ENCODE measurements around the gene CBR4. TPM values are rescaled to one million over a fixed set of nuclear protein-coding genes. Genes with fewer than 3 reads are reported as not detected.

CBR4 gene
- total and polyA plus RNA-seq, 4 donors: 8.1 to 20.5 (median 12.5) TPM

- peaks cover 0 to 3% of the 10 kb centered on the region in 2 donors for H3K4me1 ChIP-seq (ENCODE audit: control insufficient read depth in 1 of 2, insufficient read depth in 2 of 2, low read length in 2 of 2)
- ATAC-seq (ENCODE audit: low FRiP score): peak; percentile 72
- DNase-seq: peak; percentile 78 to 86
- 0 to 1% methylated on average over 44 of the region's 44 CpGs for whole genome bisulfite sequencing, 2 donors
- H3K36me3 ChIP-seq (ENCODE audit: control insufficient read depth in 1 of 2, insufficient read depth in 2 of 2, low read length in 1 of 2): no peaks in the 10 kb centered on the region
- intact Hi-C loops (cut with DNase I): loop anchor here (5.0 to 10.0 kb wide), 4 partner anchors 155 to 295 kb away; partner anchors contain the start of gene SH3RF1 (in 1 of the 2)
- H3K4me3 ChIP-seq (ENCODE audit: low read length in 2 of 2): peak overlapping the region; percentile 80 to 85
- peak overlapping the region in 1 of 2 donors; percentile 77 for H3K27ac ChIP-seq (ENCODE audit: low read depth in 1 of 2, low read length in 2 of 2)
- no peaks in the 10 kb centered on the region for H3K27me3 ChIP-seq (ENCODE audit: control insufficient read depth in 1 of 2, insufficient read depth in 2 of 2, low read length in 1 of 2)
- no peaks in the 10 kb centered on the region for H3K9me3 ChIP-seq (ENCODE audit: control insufficient read depth, low read length)
These were observed 550 bp downstream of the CBR4 start for GRCh38 chr4:169009286-169010124.

DNA sequence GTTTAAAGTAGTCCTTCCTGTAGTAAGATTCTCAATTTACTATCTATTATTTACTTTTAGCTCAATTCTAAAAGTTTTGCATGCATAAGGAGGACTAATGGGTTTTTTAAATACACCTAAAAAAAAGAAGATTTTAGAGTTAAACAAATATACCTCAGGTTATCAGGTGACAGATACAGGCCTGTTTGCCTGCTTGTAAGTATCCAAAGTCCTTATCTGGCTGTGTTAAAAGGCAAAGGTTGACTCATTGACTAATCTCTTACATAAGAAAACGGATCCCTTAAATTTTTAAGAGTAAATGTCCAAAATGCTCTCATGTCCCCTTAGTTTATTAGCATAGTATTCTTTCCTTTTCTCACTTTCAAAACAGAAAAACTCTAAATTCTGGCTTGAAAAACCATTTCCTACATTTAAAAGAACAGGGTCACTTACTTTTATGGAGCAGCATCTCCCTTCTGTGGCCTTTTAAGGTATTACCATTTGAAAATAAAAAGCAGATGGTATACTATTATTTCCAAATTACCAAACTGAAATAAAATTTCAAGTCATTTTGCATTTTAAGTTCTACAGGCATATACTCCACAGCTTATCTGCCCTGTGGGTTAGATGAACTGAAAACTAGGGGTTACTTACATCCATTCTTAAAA, 4.5 kb downstream of the CBR4 start:
- peaks cover 0 to 3% of the 10 kb centered on the region in 2 donors for H3K36me3 ChIP-seq (ENCODE audit: control insufficient read depth in 1 of 2, insufficient read depth in 2 of 2, low read length in 1 of 2)
- intact Hi-C loops (cut with DNase I): loop anchor here in 1 of 2 donors (10.0 kb wide), 1 partner anchor 151 kb away; no protein-coding TSS in a partner anchor
- H3K9me3 ChIP-seq (ENCODE audit: control insufficient read depth, low read length): no peaks in the 10 kb centered on the region
- H3K4me1 ChIP-seq (ENCODE audit: control insufficient read depth in 1 of 2, insufficient read depth in 2 of 2, low read length in 2 of 2): peaks cover 0 to 3% of the 10 kb centered on the region in 2 donors
- no peaks in the 10 kb centered on the region for H3K27me3 ChIP-seq (ENCODE audit: control insufficient read depth in 1 of 2, insufficient read depth in 2 of 2, low read length in 1 of 2)
- 40 to 47% methylated on average over 1 of the region's 1 CpG for WGBS, 2 donors
- DNase-seq (no peak), ATAC-seq (ENCODE audit: low FRiP score) (no peak)
- no peak overlapping the region for H3K27ac ChIP-seq (ENCODE audit: low read depth in 1 of 2, low read length in 2 of 2)
- no peak overlapping the region for H3K4me3 ChIP-seq (ENCODE audit: low read length in 2 of 2)

GRCh38 chr4:169000315-169000714, 9.7 kb downstream of the CBR4 start:
- no peak overlapping the region for H3K27ac ChIP-seq (ENCODE audit: low read depth in 1 of 2, low read length in 2 of 2)
- H3K9me3 ChIP-seq (ENCODE audit: control insufficient read depth, low read length): no peaks in the 10 kb centered on the region
- WGBS, 2 donors: 74 to 85% methylated on average over 1 of the region's 1 CpG
- no peaks in the 10 kb centered on the region for H3K4me1 ChIP-seq (ENCODE audit: control insufficient read depth in 1 of 2, insufficient read depth in 2 of 2, low read length in 2 of 2)
- DNase-seq (no peak), ATAC-seq (ENCODE audit: low FRiP score) (no peak)
- no peaks in the 10 kb centered on the region for H3K27me3 ChIP-seq (ENCODE audit: control insufficient read depth in 1 of 2, insufficient read depth in 2 of 2, low read length in 1 of 2)
- no peak overlapping the region for H3K4me3 ChIP-seq (ENCODE audit: low read length in 2 of 2)
- intact Hi-C loops (cut with DNase I): loop anchor here (5.0 to 10.0 kb wide), 2 partner anchors 146 to 488 kb away; no protein-coding TSS in a partner anchor
- peaks cover 0 to 3% of the 10 kb centered on the region in 2 donors for H3K36me3 ChIP-seq (ENCODE audit: control insufficient read depth in 1 of 2, insufficient read depth in 2 of 2, low read length in 1 of 2)

DNA sequence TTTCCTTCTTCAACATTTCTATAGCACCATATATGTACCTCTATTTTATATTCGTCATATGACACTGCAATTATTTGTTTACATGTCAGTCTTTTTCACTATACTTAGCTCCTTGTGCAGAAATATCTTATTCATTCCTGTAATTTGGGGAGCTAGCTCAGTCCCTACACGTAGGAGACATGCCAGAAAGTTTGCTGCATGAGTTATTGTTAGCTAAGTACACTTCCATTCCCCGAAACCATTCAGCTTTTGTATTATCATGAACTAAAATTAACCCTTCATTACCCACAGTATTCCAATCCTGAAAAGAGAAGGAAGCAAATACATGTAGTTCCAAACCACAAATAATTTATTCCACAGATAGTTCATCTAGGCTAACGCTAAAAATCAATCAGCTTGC, 10.2 kb downstream of the CBR4 start:
- Histone ChIP-seq H3K9me3 (ENCODE audit: control insufficient read depth, low read length) (no peaks in the 10 kb centered on the region), H3K4me1 (ENCODE audit: control insufficient read depth in 1 of 2, insufficient read depth in 2 of 2, low read length in 2 of 2) (no peaks in the 10 kb centered on the region), H3K36me3 (ENCODE audit: control insufficient read depth in 1 of 2, insufficient read depth in 2 of 2, low read length in 1 of 2) (peaks cover 0 to 3% of the 10 kb centered on the region in 2 donors), H3K27me3 (ENCODE audit: control insufficient read depth in 1 of 2, insufficient read depth in 2 of 2, low read length in 1 of 2) (no peaks in the 10 kb centered on the region), H3K4me3 (ENCODE audit: low read length in 2 of 2) (no peak overlapping the region), H3K27ac (ENCODE audit: low read depth in 1 of 2, low read length in 2 of 2) (no peak overlapping the region)
- intact Hi-C loops (cut with DNase I): loop anchor here (5.0 to 10.0 kb wide), 2 partner anchors 145 to 488 kb away; no protein-coding TSS in a partner anchor
- 26 to 27% methylated on average over 4 of the region's 4 CpGs for WGBS, 2 donors
- DNase-seq (no peak), ATAC-seq (ENCODE audit: low FRiP score) (no peak)

GRCh38 chr4:168998596-168998995, 11.5 kb downstream of the CBR4 start:
- intact Hi-C loops (cut with DNase I): no loop called here
- no peaks in the 10 kb centered on the region for H3K9me3 ChIP-seq (ENCODE audit: control insufficient read depth, low read length)
- no peak for DNase-seq
- H3K36me3 ChIP-seq (ENCODE audit: control insufficient read depth in 1 of 2, insufficient read depth in 2 of 2, low read length in 1 of 2): peaks cover 0 to 3% of the 10 kb centered on the region in 2 donors
- no peak for ATAC-seq (ENCODE audit: low FRiP score)
- H3K4me3 ChIP-seq (ENCODE audit: low read length in 2 of 2): no peak overlapping the region
- no peaks in the 10 kb centered on the region for H3K4me1 ChIP-seq (ENCODE audit: control insufficient read depth in 1 of 2, insufficient read depth in 2 of 2, low read length in 2 of 2)
- 93 to 97% methylated on average over 1 of the region's 1 CpG for WGBS, 2 donors
- no peak overlapping the region for H3K27ac ChIP-seq (ENCODE audit: low read depth in 1 of 2, low read length in 2 of 2)
- H3K27me3 ChIP-seq (ENCODE audit: control insufficient read depth in 1 of 2, insufficient read depth in 2 of 2, low read length in 1 of 2): no peaks in the 10 kb centered on the region

DNA sequence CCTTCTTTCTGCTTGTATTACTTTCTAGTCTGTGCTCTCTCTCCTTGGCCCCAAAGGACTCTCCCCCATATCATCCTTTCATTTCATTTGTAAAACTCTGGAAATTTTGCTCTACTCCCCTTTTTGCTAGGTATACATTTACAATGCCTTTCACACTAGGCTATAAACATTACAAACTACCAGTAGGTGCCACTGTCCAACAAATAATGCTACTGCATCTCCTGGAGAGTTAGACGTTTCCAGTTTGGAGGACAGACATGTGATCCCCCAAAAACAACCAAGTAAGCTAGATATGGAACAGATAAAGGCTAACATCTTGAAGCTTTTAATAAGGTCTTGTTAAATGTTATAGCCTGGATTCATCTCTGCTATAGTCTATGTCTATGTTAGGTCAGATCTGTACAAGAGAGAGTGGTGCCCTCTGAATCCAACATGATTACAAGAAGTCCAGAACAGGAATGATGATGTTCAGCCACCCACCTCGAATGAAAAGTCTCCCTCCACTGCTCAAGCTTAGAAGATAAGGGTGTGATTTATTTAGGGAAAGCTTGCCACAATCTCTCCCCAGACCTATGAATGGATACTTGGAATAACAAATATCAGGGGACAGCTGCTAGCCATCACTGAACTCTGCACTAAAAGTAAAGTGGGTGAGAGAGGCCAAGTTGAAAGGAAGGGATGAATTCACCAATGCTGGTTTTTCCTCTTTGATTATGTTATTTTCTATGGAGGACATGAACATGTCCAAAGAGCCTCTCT, 14.3 kb downstream of the CBR4 start:
- no peak overlapping the region for H3K4me3 ChIP-seq (ENCODE audit: low read length in 2 of 2)
- no peaks in the 10 kb centered on the region for H3K9me3 ChIP-seq (ENCODE audit: control insufficient read depth, low read length)
- DNase-seq (no peak), ATAC-seq (ENCODE audit: low FRiP score) (no peak)
- H3K27me3 ChIP-seq (ENCODE audit: control insufficient read depth in 1 of 2, insufficient read depth in 2 of 2, low read length in 1 of 2): no peaks in the 10 kb centered on the region
- no peak overlapping the region for H3K27ac ChIP-seq (ENCODE audit: low read depth in 1 of 2, low read length in 2 of 2)
- WGBS, 2 donors: 5 to 6% methylated on average over 2 of the region's 2 CpGs
- no peaks in the 10 kb centered on the region for H3K36me3 ChIP-seq (ENCODE audit: control insufficient read depth in 1 of 2, insufficient read depth in 2 of 2, low read length in 1 of 2)
- intact Hi-C loops (cut with DNase I): no loop called here
- no peaks in the 10 kb centered on the region for H3K4me1 ChIP-seq (ENCODE audit: control insufficient read depth in 1 of 2, insufficient read depth in 2 of 2, low read length in 2 of 2)

- Histone ChIP-seq H3K4me3 (ENCODE audit: low read length in 2 of 2) (no peak overlapping the region), H3K36me3 (ENCODE audit: control insufficient read depth in 1 of 2, insufficient read depth in 2 of 2, low read length in 1 of 2) (no peaks in the 10 kb centered on the region), H3K27ac (ENCODE audit: low read depth in 1 of 2, low read length in 2 of 2) (no peak overlapping the region), H3K9me3 (ENCODE audit: control insufficient read depth, low read length) (no peaks in the 10 kb centered on the region), H3K4me1 (ENCODE audit: control insufficient read depth in 1 of 2, insufficient read depth in 2 of 2, low read length in 2 of 2) (no peaks in the 10 kb centered on the region), H3K27me3 (ENCODE audit: control insufficient read depth in 1 of 2, insufficient read depth in 2 of 2, low read length in 1 of 2) (no peaks in the 10 kb centered on the region)
- WGBS, 2 donors: 95 to 98% methylated on average over 4 of the region's 4 CpGs
- intact Hi-C loops (cut with DNase I): no loop called here
- ATAC-seq (ENCODE audit: low FRiP score): no peak
- no peak for DNase-seq
These were observed 15.1 kb downstream of the CBR4 start for GRCh38 chr4:168994958-168995357.

DNA sequence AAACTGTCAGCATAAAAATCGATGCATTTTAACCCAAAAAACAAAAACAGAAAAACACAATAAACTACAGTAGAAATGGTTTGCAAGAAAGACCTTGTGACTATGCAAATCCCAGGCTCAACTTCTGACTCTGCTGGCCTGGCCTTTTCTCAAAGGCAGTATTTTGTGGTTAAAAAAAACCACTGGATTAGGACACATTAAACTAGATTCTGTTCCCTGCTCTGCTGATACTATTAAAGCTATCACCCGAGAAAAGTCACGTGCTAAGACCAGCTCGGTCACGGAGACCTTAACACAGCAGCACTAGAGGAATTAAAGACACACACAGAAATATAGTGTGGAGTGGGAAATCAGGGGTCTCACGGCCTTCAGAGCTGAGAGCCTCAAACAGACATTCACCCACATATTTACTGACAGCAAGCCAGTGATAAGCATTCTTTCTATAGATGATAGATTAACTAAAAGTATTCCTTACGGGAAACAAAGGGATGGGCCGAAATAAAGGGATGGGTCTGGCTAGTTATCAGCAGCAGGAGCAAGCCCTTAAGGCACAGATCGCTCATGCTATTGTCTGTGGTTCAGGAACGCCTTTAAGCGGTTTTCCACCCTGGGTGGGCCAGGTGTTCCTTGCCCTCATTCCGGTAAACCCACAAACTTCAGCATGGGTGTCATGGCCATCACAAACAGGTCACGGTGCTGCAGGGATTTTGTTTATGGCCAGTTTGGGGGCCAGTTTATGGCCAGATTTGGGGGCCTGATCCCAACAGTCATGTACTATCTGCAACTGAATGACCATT, 16.1 kb downstream of the CBR4 start:
- peak; percentile 52 for ATAC-seq (ENCODE audit: low FRiP score)
- Histone ChIP-seq H3K36me3 (ENCODE audit: control insufficient read depth in 1 of 2, insufficient read depth in 2 of 2, low read length in 1 of 2) (no peaks in the 10 kb centered on the region), H3K4me3 (ENCODE audit: low read length in 2 of 2) (no peak overlapping the region), H3K27me3 (ENCODE audit: control insufficient read depth in 1 of 2, insufficient read depth in 2 of 2, low read length in 1 of 2) (no peaks in the 10 kb centered on the region), H3K9me3 (ENCODE audit: control insufficient read depth, low read length) (no peaks in the 10 kb centered on the region), H3K27ac (ENCODE audit: low read depth in 1 of 2, low read length in 2 of 2) (no peak overlapping the region), H3K4me1 (ENCODE audit: control insufficient read depth in 1 of 2, insufficient read depth in 2 of 2, low read length in 2 of 2) (no peaks in the 10 kb centered on the region)
- 72 to 82% methylated on average over 13 of the region's 13 CpGs for WGBS, 2 donors
- no peak for DNase-seq
- intact Hi-C loops (cut with DNase I): no loop called here

Data from aorta (tissue), 5 donors.